ENCODE measurements around the gene SEMA6B.

- TF ChIP-seq POLR2AphosphoS5 (IDR thresholded peaks at IDR 0.05; ENCODE audit: low read depth, low read length) (no peak), TAF1 (IDR thresholded peaks at IDR 0.05; ENCODE audit: borderline replicate concordance, insufficient read depth, low read length) (no peak), FOXP2 (optimal IDR thresholded peaks at IDR 0.05; ENCODE audit: borderline replicate concordance, extremely low read depth, extremely low read length, insufficient read depth) (no peak)
Observed at GRCh38 chr19:4539169-4539692, 20.3 kb downstream of the SEMA6B start.
